Activated CD4-positive, alpha-beta T cell treated with anti-CD3 and anti-CD28 coated beads, Interleukin-2, amount 50 U/mL, for 4 hours (primary cell): ENCODE measurements around the gene MUC13.

Experiments used
- DNase-seq, 2 experiments: peaks; one replicate each; pipeline ENCODE4 v3.0.0-alpha.2; 2020

Gene MUC13

DNA sequence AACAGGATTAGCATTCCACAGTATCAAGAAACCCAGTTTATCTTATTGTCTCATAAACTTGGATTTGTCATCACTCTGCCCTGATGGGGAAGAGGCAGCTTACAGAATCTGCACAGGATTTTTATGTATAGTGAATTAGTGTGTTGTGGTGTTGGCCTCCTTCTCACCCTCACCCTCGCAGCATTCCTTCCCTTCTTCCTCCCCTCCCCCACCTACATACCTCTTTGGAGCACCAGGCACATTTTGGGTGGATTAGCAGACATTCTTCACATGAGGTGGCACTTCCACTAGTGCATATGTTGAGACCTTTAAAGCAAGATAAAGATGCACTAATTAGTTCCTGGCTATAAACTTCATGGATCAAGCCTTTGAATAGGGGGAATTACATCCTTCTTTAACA is 61.3 kb downstream of the MUC13 start:
- no peak for DNase-seq

DNA sequence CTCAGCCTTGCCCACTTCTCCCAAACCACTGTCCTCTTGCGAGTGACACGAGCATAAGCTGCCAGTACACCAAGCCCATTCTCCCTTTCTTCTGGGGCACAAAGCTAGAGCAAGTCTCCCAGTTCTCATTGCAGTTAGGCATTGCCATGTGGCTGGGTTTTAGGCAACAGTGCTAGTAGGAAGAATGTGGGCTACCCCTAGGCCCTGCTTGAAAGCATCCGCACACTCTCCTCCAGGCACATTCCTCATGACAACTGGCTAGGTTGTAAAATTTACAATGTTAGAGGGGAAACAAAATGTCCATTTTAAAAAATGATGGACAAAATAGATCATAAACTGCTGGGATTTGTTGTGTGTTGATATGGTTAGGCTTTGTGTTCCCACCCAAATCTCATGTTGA is 67.0 kb downstream of the MUC13 start:
- no peak for DNase-seq

DNA sequence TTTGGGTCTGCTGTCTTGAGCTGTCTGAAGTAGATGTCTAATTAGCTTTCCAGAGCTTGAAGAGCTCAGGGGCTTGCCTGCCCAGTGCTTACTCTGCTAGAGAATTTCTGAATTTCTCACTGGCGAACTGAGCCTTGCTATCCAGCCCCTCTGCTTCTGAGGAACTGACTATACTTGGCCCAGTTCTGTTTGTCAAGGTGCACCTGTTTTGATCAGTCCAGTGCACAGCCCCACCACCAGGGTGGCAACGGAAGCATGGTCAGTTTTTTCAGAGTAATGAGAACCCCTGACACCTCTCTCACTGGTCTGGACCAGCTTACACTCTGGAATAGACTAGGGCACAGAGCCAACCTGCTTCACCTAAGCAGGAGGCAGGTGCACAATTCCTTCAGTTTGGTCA is 72.5 kb downstream of the MUC13 start:
- DNase-seq, result no peak

DNA sequence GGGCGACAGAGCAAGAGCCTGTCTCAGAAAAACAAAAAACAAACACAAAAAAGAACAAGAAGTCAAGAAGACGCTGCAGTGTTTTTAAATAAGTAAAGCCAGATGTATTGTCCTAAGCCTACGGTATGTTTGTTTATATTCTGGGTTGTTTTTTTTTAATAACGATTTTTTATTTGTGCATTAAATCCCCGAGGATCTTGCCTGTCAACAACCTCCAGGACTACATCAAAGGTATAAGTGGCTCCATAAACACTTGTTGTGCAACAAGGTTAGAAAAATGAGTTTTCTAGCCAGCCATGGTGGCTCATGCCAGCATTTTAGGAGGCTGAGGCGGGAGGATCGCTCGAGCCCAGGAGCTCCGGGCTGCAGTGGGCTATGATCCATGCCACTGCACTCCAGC is 73.5 kb downstream of the MUC13 start:
- DNase-seq, result no peak

DNA sequence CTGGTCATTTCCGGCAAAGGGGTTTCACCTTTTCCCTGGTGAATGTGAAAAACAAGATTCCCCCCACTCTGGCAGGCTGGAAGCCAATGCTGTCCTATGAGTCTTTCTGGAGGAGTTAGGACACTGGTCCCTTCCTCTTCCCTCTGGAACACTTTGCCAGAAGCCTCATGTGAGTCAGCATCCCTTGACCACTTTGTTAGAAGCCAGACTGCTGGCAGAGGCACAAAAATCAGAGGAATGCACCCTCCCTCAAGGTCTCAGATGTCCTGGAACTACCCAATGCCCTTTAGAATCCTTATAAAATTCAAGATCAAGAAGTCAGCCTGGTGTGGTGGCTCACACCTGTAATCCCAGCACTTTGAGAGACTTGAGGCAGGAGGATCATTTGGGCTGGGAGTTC is 74.0 kb downstream of the MUC13 start:
- DNase-seq, result no peak

DNA sequence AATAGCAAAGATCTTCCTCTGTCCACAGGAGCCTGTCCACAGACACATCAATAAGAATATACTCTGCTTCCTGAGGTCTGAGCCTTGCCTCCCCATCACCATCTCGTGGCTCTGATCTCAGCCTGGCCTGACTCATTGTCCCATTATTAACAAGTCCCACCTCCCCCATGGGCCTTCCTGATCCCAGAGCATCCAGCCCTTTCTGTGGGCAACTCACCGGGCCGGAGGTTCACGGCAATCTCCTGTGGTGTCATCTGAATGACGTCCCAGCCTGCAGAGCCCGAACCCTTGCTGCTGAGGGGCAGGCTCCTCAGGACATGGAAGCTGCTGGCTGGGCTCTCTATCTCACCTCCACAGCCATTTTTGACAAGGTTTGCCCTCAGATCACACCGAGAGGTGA is 75.5 kb downstream of the MUC13 start:
- no peak for DNase-seq

DNA sequence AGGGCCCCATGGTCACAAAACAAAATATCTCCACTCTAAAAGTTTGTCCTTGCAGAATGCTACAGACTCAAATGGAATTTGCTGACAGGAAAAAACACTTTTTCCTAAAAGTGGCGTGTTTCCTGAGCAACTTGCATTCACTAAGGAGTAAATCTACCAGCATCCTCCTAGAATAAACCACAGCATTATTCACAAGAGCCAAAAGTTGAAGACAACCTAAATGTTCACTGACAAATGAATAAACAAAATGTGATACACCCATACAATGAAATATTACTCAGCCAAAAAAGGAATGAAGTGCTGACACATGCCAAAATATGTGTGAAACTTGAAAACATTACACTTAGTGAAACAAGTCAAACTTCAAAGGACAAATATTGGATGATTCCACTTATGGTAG is 76.3 kb downstream of the MUC13 start:
- DNase-seq, result no peak

DNA sequence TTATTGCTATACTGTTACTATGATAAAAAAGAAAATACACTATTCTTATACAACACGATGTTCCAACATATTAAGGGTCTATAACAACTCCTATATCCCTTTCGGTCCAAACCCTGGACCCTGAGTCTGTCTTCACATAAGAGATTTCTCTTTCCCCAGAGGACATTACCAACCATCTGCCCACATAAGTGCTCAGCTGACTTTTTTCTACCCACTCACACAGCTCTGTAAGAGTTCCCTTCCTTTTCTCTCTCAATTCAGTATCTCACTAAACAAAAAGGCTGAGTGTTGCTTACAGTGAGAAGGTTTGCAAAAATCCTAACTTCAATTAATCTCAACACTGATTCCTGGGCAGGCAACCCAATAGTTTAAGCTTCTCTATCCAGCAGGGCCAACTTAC is 77.9 kb downstream of the MUC13 start:
- DNase-seq, result no peak
